Measurements from ENCODE around the gene SAXO1.

SAXO1 gene

GRCh38 chr9:18969128-18969527 is 63.9 kb downstream of the SAXO1 start:
- no peaks in the 10 kb centered on the region for H3K27me3 ChIP-seq
- no peaks in the 10 kb centered on the region for H3K9me3 ChIP-seq

GRCh38 chr9:18955626-18956025 is 77.4 kb downstream of the SAXO1 start:
- Histone ChIP-seq H3K4me3 (ENCODE audit: low read depth in 1 of 2, low read length in 1 of 2) (no peak overlapping the region), H3K27me3 (no peaks in the 10 kb centered on the region), H3K36me3 (no peaks in the 10 kb centered on the region), H3K4me1 (ENCODE audit: control insufficient read depth in 1 of 2, insufficient read depth in 1 of 2, low read depth in 1 of 2, low read length in 1 of 2) (no peaks in the 10 kb centered on the region), H3K9me3 (no peaks in the 10 kb centered on the region), H3K27ac (no peak overlapping the region)
- TF ChIP-seq CTCF (IDR thresholded peaks at IDR 0.05): no peak

More at GRCh38 chr9:18969128-18969527, 63.9 kb downstream of the SAXO1 start:
- Histone ChIP-seq H3K4me1 (ENCODE audit: control insufficient read depth in 1 of 2, insufficient read depth in 1 of 2, low read depth in 1 of 2, low read length in 1 of 2) (no peaks in the 10 kb centered on the region), H3K36me3 (no peaks in the 10 kb centered on the region), H3K4me3 (ENCODE audit: low read depth in 1 of 2, low read length in 1 of 2) (no peak overlapping the region), H3K27ac (no peak overlapping the region)
- no peak for TF ChIP-seq CTCF (IDR thresholded peaks at IDR 0.05)

GRCh38 chr9:18951936-18952335 is 81.1 kb downstream of the SAXO1 start:
- no peak overlapping the region for H3K27ac ChIP-seq
- TF ChIP-seq CTCF (IDR thresholded peaks at IDR 0.05): no peak
- no peaks in the 10 kb centered on the region for H3K9me3 ChIP-seq
- no peaks in the 10 kb centered on the region for H3K36me3 ChIP-seq
- H3K4me3 ChIP-seq (ENCODE audit: low read depth in 1 of 2, low read length in 1 of 2): no peak overlapping the region
- H3K4me1 ChIP-seq (ENCODE audit: control insufficient read depth in 1 of 2, insufficient read depth in 1 of 2, low read depth in 1 of 2, low read length in 1 of 2): no peaks in the 10 kb centered on the region
- H3K27me3 ChIP-seq: no peaks in the 10 kb centered on the region

GRCh38 chr9:18947892-18948339 is 85.1 kb downstream of the SAXO1 start:
- Histone ChIP-seq H3K4me1 (ENCODE audit: control insufficient read depth in 1 of 2, insufficient read depth in 1 of 2, low read depth in 1 of 2, low read length in 1 of 2) (no peaks in the 10 kb centered on the region), H3K36me3 (no peaks in the 10 kb centered on the region), H3K27ac (no peak overlapping the region), H3K4me3 (ENCODE audit: low read depth in 1 of 2, low read length in 1 of 2) (no peak overlapping the region), H3K27me3 (no peaks in the 10 kb centered on the region), H3K9me3 (no peaks in the 10 kb centered on the region)
- no peak for TF ChIP-seq CTCF (IDR thresholded peaks at IDR 0.05)

- no peak overlapping the region for H3K4me3 ChIP-seq (ENCODE audit: low read depth in 1 of 2, low read length in 1 of 2)
- TF ChIP-seq CTCF (IDR thresholded peaks at IDR 0.05): no peak
- H3K36me3 ChIP-seq: no peaks in the 10 kb centered on the region
- no peaks in the 10 kb centered on the region for H3K9me3 ChIP-seq
- no peaks in the 10 kb centered on the region for H3K27me3 ChIP-seq
- H3K27ac ChIP-seq: no peak overlapping the region
- no peaks in the 10 kb centered on the region for H3K4me1 ChIP-seq (ENCODE audit: control insufficient read depth in 1 of 2, insufficient read depth in 1 of 2, low read depth in 1 of 2, low read length in 1 of 2)
Observed at GRCh38 chr9:18942801-18943200, 90.2 kb downstream of the SAXO1 start.
